Measurements from ENCODE around the gene RPTOR. TPM values are rescaled to one million over a fixed set of nuclear protein-coding genes. Genes with fewer than 3 reads are reported as not detected.

The RPTOR gene
- total and polyA plus RNA-seq, 10 of the 15 experiments (the other 5 are each of a cell fraction or from before 2014, with no cell fraction given) = 0.18 to 32.1 (median 7.8) TPM

GRCh38 chr17:80882323-80882722, 337.7 kb downstream of the RPTOR start:
- H3K4me1 ChIP-seq (ENCODE audit: control insufficient read depth, insufficient read depth, low read length) = peaks cover 13% of the 10 kb centered on the region
- no peak overlapping the region for H3K4me2 ChIP-seq (ENCODE audit: control insufficient read depth, insufficient read depth)
- H3K79me2 ChIP-seq (ENCODE audit: control insufficient read depth, insufficient read depth, low read length) = no peaks in the 10 kb centered on the region
- DNase-seq (ENCODE audit: low read depth, low spot score) (no peak), ATAC-seq (no peak), FAIRE-seq (no peak)
- ChIA-PET RAD21 (ENCODE audit: unreplicated experiment) (no interaction called here), SMC1A (ENCODE audit: uncharacterized antibody, unreplicated experiment) (no interaction called here), CTCF (interaction anchor here (1.6 kb wide), 1 partner anchor 18 kb away, joined by 3 read pairs; no protein-coding TSS in a partner anchor), POLR2A (interaction anchor here (0.6 kb wide), 1 partner anchor 1329 kb away, joined by 4 read pairs; no protein-coding TSS in a partner anchor)
- WGBS (ENCODE audit: insufficient coverage, insufficient replicate concordance, low lambda C conversion rate, missing lambda C conversion rate) = 96% methylated on average over 19 of the region's 19 CpGs
- no peak overlapping the region for H3K4me3 ChIP-seq
- TF ChIP-seq RUNX3 (IDR thresholded peaks at IDR 0.05; ENCODE audit: low read length) = no peak
- TF ChIP-seq TCF12 (IDR thresholded peaks at IDR 0.05; ENCODE audit: low read depth, low read length) = no peak
- no peak for TF ChIP-seq BHLHE40 (IDR thresholded peaks at IDR 0.05; ENCODE audit: borderline replicate concordance in 1 of 2, low read depth in 2 of 2, low read length in 1 of 2)
- no peak for TF ChIP-seq E2F8 (IDR thresholded peaks at IDR 0.05; ENCODE audit: low read depth, partially characterized antibody)
- no peaks in the 10 kb centered on the region for H3K9me3 ChIP-seq (replicated peaks; ENCODE audit: control insufficient read depth, insufficient read depth, low read length)
- intact Hi-C loops (cut with micrococcal nuclease; ENCODE audit: unreplicated experiment) = no loop called here
- no peak overlapping the region for H3K27ac ChIP-seq (ENCODE audit: control insufficient read depth, insufficient read depth)
- no peak overlapping the region for H3K9ac ChIP-seq (ENCODE audit: control insufficient read depth, insufficient read depth, low read length)
- H3K27me3 ChIP-seq (replicated peaks in 1 of 2; ENCODE audit: control insufficient read depth in 2 of 2, insufficient read depth in 2 of 2, low read length in 1 of 2) = no peaks in the 10 kb centered on the region
- in situ Hi-C loops (cut with MboI) = no loop called here
- peaks cover 0 to 14% of the 10 kb centered on the region in 2 experiments; a peak in 3 of 4 replicates for H3K36me3 ChIP-seq (ENCODE audit: control insufficient read depth in 2 of 2, insufficient read depth in 2 of 2, low read length in 1 of 2)
- TSS peak; percentile 45 for BruUV-seq (replicated peaks)
- H4K20me1 ChIP-seq (ENCODE audit: control insufficient read depth, insufficient read depth) = no peaks in the 10 kb centered on the region
- no peak overlapping the region for H2AFZ ChIP-seq (ENCODE audit: control insufficient read depth, low read depth, low read length)
